ENCODE data around the gene MCF2L2. TPM values are rescaled to one million over a fixed set of nuclear protein-coding genes. Genes with fewer than 3 reads are reported as not detected.

MCF2L2 gene
- total RNA-seq, 1 experiment from 2014 or later, result 3.9 TPM

GRCh38 chr3:183328823-183329222 is 99.6 kb downstream of the MCF2L2 start:
- H3K36me3 Mint-ChIP-seq (ENCODE audit: insufficient read depth, unreplicated experiment), result no peaks in the 10 kb centered on the region
- H3K4me1 Mint-ChIP-seq (ENCODE audit: low read depth, unreplicated experiment), result peaks cover 12% of the 10 kb centered on the region
- intact Hi-C loops (cut with micrococcal nuclease; ENCODE audit: unreplicated experiment), result no loop called here
- POLR2A ChIA-PET, result no interaction called here
- Histone ChIP-seq H3K27me3 (replicated peaks; ENCODE audit: control insufficient read depth, insufficient read depth, low read length) (no peaks in the 10 kb centered on the region), H3K4me1 (no peaks in the 10 kb centered on the region), H3K4me3 (ENCODE audit: low read depth, low read length) (no peak overlapping the region), H3K9me3 (no peaks in the 10 kb centered on the region), H3K36me3 (ENCODE audit: control insufficient read depth, insufficient read depth, low read length) (no peaks in the 10 kb centered on the region)
- CTCF ChIA-PET, result no interaction called here
- no peaks in the 10 kb centered on the region for H3K27me3 Mint-ChIP-seq (ENCODE audit: insufficient read depth, unreplicated experiment)
- no peak for DNase-seq
- BruUV-seq (replicated peaks), result no TSS peak
- no peak overlapping the region for H3K27ac Mint-ChIP-seq (ENCODE audit: unreplicated experiment)
- no peak for TF ChIP-seq CTCF (IDR thresholded peaks at IDR 0.05; ENCODE audit: insufficient read depth in 1 of 2, low read depth in 1 of 2, low read length in 1 of 2, severe bottlenecking in 1 of 2, unreplicated experiment in 1 of 2)
- H3K9me3 Mint-ChIP-seq (ENCODE audit: unreplicated experiment), result no peaks in the 10 kb centered on the region
- no peak overlapping the region for H3K4me3 Mint-ChIP-seq (ENCODE audit: unreplicated experiment)

GRCh38 chr3:183328164-183328563 is 100.3 kb downstream of the MCF2L2 start:
- intact Hi-C loops (cut with micrococcal nuclease; ENCODE audit: unreplicated experiment), result no loop called here
- no peak for TF ChIP-seq CTCF (IDR thresholded peaks at IDR 0.05; ENCODE audit: insufficient read depth in 1 of 2, low read depth in 1 of 2, low read length in 1 of 2, severe bottlenecking in 1 of 2, unreplicated experiment in 1 of 2)
- H3K4me3 ChIP-seq (ENCODE audit: low read depth, low read length), result no peak overlapping the region
- H3K9me3 ChIP-seq, result no peaks in the 10 kb centered on the region
- CTCF ChIA-PET, result no interaction called here
- H3K9me3 Mint-ChIP-seq (ENCODE audit: unreplicated experiment), result no peaks in the 10 kb centered on the region
- H3K36me3 Mint-ChIP-seq (ENCODE audit: insufficient read depth, unreplicated experiment), result no peaks in the 10 kb centered on the region
- H3K27me3 ChIP-seq (replicated peaks; ENCODE audit: control insufficient read depth, insufficient read depth, low read length), result no peaks in the 10 kb centered on the region
- H3K4me1 Mint-ChIP-seq (ENCODE audit: low read depth, unreplicated experiment), result peaks cover 12% of the 10 kb centered on the region
- peak overlapping the region; percentile 37 for H3K27ac Mint-ChIP-seq (ENCODE audit: unreplicated experiment)
- H3K36me3 ChIP-seq (ENCODE audit: control insufficient read depth, insufficient read depth, low read length), result no peaks in the 10 kb centered on the region
- H3K4me1 ChIP-seq, result no peaks in the 10 kb centered on the region
- no peak for DNase-seq
- POLR2A ChIA-PET, result no interaction called here
- no peaks in the 10 kb centered on the region for H3K27me3 Mint-ChIP-seq (ENCODE audit: insufficient read depth, unreplicated experiment)
- no peak overlapping the region for H3K4me3 Mint-ChIP-seq (ENCODE audit: unreplicated experiment)
- BruUV-seq (replicated peaks), result no TSS peak

- no peak overlapping the region for H3K4me3 Mint-ChIP-seq (ENCODE audit: unreplicated experiment)
- no peak overlapping the region for H3K27ac Mint-ChIP-seq (ENCODE audit: unreplicated experiment)
- H3K4me3 ChIP-seq (ENCODE audit: low read depth, low read length), result no peak overlapping the region
- peak in 1 of 2 experiments; percentile 9 for TF ChIP-seq CTCF (IDR thresholded peaks at IDR 0.05; ENCODE audit: insufficient read depth in 1 of 2, low read depth in 1 of 2, low read length in 1 of 2, severe bottlenecking in 1 of 2, unreplicated experiment in 1 of 2)
- H3K27me3 Mint-ChIP-seq (ENCODE audit: insufficient read depth, unreplicated experiment), result no peaks in the 10 kb centered on the region
- no peaks in the 10 kb centered on the region for H3K36me3 ChIP-seq (ENCODE audit: control insufficient read depth, insufficient read depth, low read length)
- no peaks in the 10 kb centered on the region for H3K9me3 Mint-ChIP-seq (ENCODE audit: unreplicated experiment)
- peaks cover 12% of the 10 kb centered on the region for H3K4me1 Mint-ChIP-seq (ENCODE audit: low read depth, unreplicated experiment)
- POLR2A ChIA-PET, result no interaction called here
- CTCF ChIA-PET, result no interaction called here
- H3K4me1 ChIP-seq, result no peaks in the 10 kb centered on the region
- no peaks in the 10 kb centered on the region for H3K27me3 ChIP-seq (replicated peaks; ENCODE audit: control insufficient read depth, insufficient read depth, low read length)
- H3K9me3 ChIP-seq, result no peaks in the 10 kb centered on the region
- no peaks in the 10 kb centered on the region for H3K36me3 Mint-ChIP-seq (ENCODE audit: insufficient read depth, unreplicated experiment)
- no peak for DNase-seq
- BruUV-seq (replicated peaks), result no TSS peak
- intact Hi-C loops (cut with micrococcal nuclease; ENCODE audit: unreplicated experiment), result no loop called here
Observed at GRCh38 chr3:183327343-183327742, 101.1 kb downstream of the MCF2L2 start.

All from Caco-2 (cell line).